NCI-H510A treated with DMSO at 0.1 percent for 48 hours (cell line): Measurements from ENCODE around the gene ARMH4.

Experiments
- DNase-seq: peaks from one replicate; lab custom pipeline; 2025; lab: John Stamatoyannopoulos, UW

Gene ARMH4

DNA sequence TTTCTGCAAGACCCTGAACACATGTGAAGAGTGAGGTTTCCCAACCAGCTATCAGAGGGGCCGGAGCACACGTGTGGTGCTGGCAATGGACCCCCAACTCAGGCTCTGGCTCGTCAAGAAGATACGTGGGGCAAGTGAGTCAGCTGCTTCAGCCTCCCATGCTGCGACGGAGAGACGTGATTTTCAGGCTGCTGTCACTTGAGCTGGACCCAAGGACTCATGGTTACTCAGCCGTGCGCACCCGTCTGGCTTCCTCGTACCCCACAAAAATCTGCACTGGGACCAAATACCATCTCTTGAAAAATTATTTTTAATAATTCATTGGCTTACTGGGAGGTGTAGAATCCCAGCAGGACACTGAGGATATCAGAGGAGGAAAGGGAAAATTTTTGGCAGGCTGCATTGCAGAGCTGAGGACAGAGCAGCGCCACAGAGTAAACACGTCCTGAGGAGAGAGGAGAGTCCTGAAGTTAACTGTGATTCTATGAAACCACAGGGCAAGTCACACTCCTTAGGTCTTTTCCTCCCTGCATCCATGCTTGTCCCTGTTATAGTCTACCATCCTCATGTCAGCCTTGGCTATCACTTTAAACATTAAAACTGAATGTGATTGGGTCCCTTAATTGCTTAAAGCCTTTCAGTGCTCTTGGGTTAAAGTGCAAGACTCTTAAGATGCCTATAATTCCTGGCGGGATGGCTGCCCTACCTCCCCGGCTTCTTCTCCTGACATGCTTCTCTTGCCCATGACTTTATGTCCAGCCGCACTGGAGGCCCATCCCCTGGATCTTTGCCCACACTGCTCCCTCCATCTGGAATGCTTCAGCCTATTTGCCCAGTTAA, 190.8 kb downstream of the ARMH4 start:
- no peak for DNase-seq

DNA sequence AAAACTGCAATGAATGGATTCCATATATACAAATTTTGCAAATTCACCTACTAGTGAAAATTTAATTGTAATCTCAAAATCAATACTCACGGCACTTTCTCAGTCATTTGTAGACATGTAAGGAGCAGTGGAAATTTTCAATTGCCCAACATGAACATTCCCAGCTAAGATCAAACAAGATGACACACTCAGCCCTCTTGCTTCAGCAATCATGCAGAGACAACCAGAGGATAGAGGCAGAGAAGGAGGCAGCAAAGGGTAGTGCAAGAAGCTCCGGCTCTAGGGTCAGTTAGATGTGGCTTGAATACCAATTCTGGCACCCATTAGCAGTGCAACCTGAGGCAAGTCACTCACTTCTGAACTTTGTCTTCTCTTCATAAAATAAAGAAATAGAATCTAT, 194.6 kb downstream of the ARMH4 start:
- no peak for DNase-seq
